Thyroid gland (tissue), 4 donors: ENCODE data around the gene GPR132.

ENCODE experiments used
- POLR2A ChIP-seq, 2 donors: fragments of 450-650 bp; IDR thresholded peaks; one replicate each; pipeline ENCODE4 v1.6.1; 2017; ENCODE audit warnings: antibody characterized with exemption in 2 of 2, mild to moderate bottlenecking in 2 of 2, moderate library complexity in 1 of 2
- TF ChIP-seq, protein P1 (sequence below), 6 experiments: fragments of 200-600 bp in 3 of 6; fragments of 450-650 bp in 3 of 6; sonication (generic) in 3 of 6; IDR thresholded peaks; one replicate each; pipeline ENCODE4 v1.5.1; 2016 to 2019; ENCODE audit warnings: antibody characterized with exemption in 6 of 6, mild to moderate bottlenecking in 2 of 6, inconsistent platforms in 1 of 6, moderate library complexity in 1 of 6

DNA sequence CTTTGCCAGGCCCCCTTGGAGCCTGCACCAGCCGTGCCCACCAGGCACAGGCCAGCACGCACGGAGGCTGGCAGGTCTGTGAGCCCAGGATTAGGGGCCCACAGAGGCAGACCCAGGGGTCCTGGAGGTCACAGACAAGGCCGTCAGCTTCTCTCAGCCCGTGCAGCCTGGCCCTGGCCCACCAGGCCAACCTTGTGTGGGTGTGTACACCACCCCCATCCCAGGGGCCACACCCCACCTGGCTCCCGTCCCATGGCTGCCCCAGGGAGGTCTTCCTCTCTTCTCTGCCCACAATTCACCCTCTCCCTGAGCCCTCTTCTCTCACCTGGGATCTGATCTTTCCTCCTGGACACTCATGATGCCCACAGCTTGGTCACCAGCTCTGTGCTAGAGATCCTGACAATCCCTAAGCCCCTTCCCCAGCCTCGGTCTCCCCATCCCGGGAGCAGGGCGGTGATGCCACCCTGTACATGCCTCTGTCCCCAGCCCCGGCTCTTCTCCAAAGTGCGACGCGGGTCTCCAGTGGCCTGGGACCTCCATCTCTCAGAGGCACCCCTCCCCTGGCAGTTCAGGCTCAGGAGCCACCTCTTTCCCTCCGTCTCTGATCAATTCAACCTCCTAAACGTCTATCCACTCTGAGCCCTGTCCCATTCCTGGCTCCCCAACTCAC, 31.1 kb upstream of the GPR132 start:
- no peak for TF ChIP-seq POLR2A (IDR thresholded peaks at IDR 0.05)
- TF ChIP-seq, protein P1, sequence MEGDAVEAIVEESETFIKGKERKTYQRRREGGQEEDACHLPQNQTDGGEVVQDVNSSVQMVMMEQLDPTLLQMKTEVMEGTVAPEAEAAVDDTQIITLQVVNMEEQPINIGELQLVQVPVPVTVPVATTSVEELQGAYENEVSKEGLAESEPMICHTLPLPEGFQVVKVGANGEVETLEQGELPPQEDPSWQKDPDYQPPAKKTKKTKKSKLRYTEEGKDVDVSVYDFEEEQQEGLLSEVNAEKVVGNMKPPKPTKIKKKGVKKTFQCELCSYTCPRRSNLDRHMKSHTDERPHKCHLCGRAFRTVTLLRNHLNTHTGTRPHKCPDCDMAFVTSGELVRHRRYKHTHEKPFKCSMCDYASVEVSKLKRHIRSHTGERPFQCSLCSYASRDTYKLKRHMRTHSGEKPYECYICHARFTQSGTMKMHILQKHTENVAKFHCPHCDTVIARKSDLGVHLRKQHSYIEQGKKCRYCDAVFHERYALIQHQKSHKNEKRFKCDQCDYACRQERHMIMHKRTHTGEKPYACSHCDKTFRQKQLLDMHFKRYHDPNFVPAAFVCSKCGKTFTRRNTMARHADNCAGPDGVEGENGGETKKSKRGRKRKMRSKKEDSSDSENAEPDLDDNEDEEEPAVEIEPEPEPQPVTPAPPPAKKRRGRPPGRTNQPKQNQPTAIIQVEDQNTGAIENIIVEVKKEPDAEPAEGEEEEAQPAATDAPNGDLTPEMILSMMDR (IDR thresholded peaks at IDR 0.05), result no peak
